ENCODE results near the gene SLC48A1.
"Not testable (repeated sequence)": the region's sequence is repeated elsewhere in the genome, so short reads cannot be mapped to it uniquely, and the experiment has no call there.

The SLC48A1 gene

GRCh38 chr12:47795121-47795813 is 22.2 kb downstream of the SLC48A1 start:
- no peak for DNase-seq

- DNase-seq, result no peak
Observed at GRCh38 chr12:47795814-47796411, 22.9 kb downstream of the SLC48A1 start.

GRCh38 chr12:47797441-47797840 is 24.4 kb downstream of the SLC48A1 start:
- DNase-seq, result peak; percentile 44

- no peak for DNase-seq
Observed at GRCh38 chr12:47798382-47798948, 25.4 kb downstream of the SLC48A1 start.

GRCh38 chr12:47799357-47799955 is 26.4 kb downstream of the SLC48A1 start:
- peak; percentile 60 for DNase-seq

GRCh38 chr12:47800582-47800981 is 27.5 kb downstream of the SLC48A1 start:
- DNase-seq, result no peak

- DNase-seq, result no peak
Observed at GRCh38 chr12:47801170-47801903, 28.3 kb downstream of the SLC48A1 start.

- DNase-seq, result no peak
Observed at GRCh38 chr12:47801904-47802246, 28.8 kb downstream of the SLC48A1 start.

GRCh38 chr12:47802312-47802711 is 29.3 kb downstream of the SLC48A1 start:
- DNase-seq, result no peak

- no peak for DNase-seq
Observed at GRCh38 chr12:47803191-47803875, 30.3 kb downstream of the SLC48A1 start.

GRCh38 chr12:47804171-47804570 is 31.1 kb downstream of the SLC48A1 start:
- no peak for DNase-seq

- DNase-seq, result no peak
Observed at GRCh38 chr12:47805417-47805816, 32.4 kb downstream of the SLC48A1 start.

GRCh38 chr12:47807338-47807737 is 34.3 kb downstream of the SLC48A1 start:
- no peak for DNase-seq

GRCh38 chr12:47808050-47808449 is 35.0 kb downstream of the SLC48A1 start:
- peak; percentile 59 for DNase-seq

- DNase-seq, result peak; percentile 26
Observed at GRCh38 chr12:47808574-47809365, 35.7 kb downstream of the SLC48A1 start.

- DNase-seq, result not testable (repeated sequence)
Observed at GRCh38 chr12:47809518-47809917, 36.5 kb downstream of the SLC48A1 start.

GRCh38 chr12:47811072-47811396 is 38.0 kb downstream of the SLC48A1 start:
- DNase-seq, result no peak

GRCh38 chr12:47811581-47812484 is 38.8 kb downstream of the SLC48A1 start:
- DNase-seq, result no peak

- no peak for DNase-seq
Observed at GRCh38 chr12:47812797-47813510, 39.9 kb downstream of the SLC48A1 start.

- DNase-seq, result no peak
Observed at GRCh38 chr12:47813511-47814196, 40.6 kb downstream of the SLC48A1 start.
